Muscle layer of colon (tissue), 2 donors: Measurements from ENCODE around the gene CNR2.
"Not testable (repeated sequence)": the region's sequence is repeated elsewhere in the genome, so short reads cannot be mapped to it uniquely, and the experiment has no call there.

Source experiments
- H3K27ac ChIP-seq: one replicate; pipeline ENCODE4 v1.7.0; 2013; ENCODE audit warnings: low read depth, mild to moderate bottlenecking, low read length, moderate library complexity
- H3K27me3 ChIP-seq, 2 donors: one replicate each; pipeline ENCODE4 v1.7.0; 2013; ENCODE audit warnings: low read length in 2 of 2, mild to moderate bottlenecking in 2 of 2; ENCODE audit not compliant: insufficient read depth in 2 of 2, control insufficient read depth in 1 of 2
- H3K36me3 ChIP-seq: one replicate; pipeline ENCODE4 v1.7.0; 2013; ENCODE audit warnings: mild to moderate bottlenecking, low read length; ENCODE audit not compliant: insufficient read depth
- H3K4me1 ChIP-seq: one replicate; pipeline ENCODE4 v1.7.0; 2013; ENCODE audit warnings: mild to moderate bottlenecking, low read length; ENCODE audit not compliant: insufficient read depth
- H3K4me3 ChIP-seq, 2 donors: one replicate each; pipeline ENCODE4 v1.7.0; 2013; ENCODE audit warnings: low read length in 2 of 2, low read depth in 1 of 2, mild to moderate bottlenecking in 1 of 2, moderate library complexity in 1 of 2
- H3K9ac ChIP-seq: one replicate; pipeline ENCODE4 v1.7.0; 2013; ENCODE audit warnings: low read length
- H3K9me3 ChIP-seq: one replicate; pipeline ENCODE4 v1.7.0; 2013; ENCODE audit warnings: mild to moderate bottlenecking, low read length
- donor health status: abdominal sarcoma.
- donor health status: Adenocarcinoma of cecum.

CNR2 gene

DNA sequence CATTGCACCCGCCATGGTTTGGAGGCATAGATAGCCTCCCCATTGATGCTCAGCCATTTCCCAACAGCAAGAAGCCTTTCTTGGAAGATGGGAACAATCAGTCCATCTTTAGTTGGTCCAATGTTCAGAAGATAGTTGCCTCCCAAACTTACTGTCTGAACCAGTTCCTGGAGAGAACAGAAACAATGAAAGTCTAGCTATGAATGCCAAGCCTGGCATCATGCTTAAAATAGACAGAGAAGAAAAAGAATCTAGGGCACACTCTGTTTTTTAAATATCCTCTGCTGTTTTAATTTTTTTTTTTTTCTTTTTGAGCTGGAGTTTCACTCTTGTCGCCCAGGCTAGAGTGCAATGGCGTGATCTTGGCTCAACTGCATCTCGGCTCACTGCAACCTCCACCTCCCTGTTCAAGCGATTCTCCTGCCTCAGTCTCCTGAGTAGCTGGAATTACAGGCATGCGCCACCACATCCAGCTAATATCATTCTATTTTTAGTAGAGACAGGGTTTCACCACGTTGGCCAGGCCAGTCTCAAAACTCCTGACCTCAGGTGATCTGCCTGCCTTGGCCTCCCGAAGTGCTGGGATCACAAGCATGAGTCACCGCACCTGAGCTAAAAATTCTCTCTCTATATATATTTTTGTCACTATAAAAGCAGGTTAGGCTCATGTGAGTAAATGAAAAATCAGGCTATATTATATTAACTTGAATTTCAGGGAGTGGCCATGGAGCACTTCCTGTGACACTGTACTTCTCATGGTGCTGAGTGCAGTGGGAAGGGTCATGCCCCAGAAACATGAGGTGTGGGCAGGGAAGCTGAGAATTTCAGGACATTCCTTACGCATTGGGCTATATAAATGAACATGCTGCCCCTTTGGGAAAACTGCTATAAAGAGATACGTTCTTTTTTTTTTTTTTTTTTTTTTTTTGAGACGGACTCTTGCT lies 64.2 kb downstream of the CNR2 start:
- H3K27ac ChIP-seq = no peak overlapping the region

DNA sequence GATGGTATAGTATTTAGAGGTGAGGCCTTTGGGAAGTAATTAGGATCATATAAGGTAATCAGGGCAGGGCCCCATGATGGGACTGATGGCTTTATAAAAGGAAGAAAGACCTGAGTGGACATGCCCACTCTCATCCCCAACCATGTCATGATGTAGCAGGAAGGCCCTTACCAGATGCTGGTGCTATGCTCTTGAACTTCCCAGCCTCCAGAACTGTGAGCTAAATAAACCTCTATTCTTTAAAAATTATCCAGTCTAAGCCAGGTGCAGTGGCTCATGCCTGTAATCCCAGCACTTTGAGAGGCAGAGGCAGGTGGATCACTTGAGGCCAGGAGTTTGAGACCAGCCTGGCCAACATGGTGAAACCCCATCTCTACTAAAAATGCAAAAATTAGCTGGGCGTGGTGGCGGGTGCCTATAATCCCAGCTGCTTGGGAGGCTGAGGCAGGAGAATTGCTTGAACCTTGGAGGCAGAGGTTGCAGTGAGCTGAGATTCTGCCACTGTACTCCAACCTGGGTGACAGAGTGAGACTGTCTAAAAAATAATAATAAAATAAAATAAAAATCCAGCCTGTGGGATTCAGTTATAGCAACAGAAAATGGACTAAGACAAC lies 65.6 kb downstream of the CNR2 start:
- not testable (repeated sequence) for H3K9me3 ChIP-seq, H3K4me3 ChIP-seq, H3K27me3 ChIP-seq, H3K27ac ChIP-seq, H3K4me1 ChIP-seq, H3K9ac ChIP-seq
- H3K36me3 ChIP-seq = peaks cover 18% of the 10 kb centered on the region

More for the DNA sequence above, 64.2 kb downstream of the CNR2 start:
- Histone ChIP-seq H3K9ac (no peak overlapping the region), H3K27me3 (no peaks in the 10 kb centered on the region), H3K9me3 (no peaks in the 10 kb centered on the region), H3K36me3 (peaks cover 18% of the 10 kb centered on the region), H3K4me3 (no peak overlapping the region), H3K4me1 (no peaks in the 10 kb centered on the region)

DNA sequence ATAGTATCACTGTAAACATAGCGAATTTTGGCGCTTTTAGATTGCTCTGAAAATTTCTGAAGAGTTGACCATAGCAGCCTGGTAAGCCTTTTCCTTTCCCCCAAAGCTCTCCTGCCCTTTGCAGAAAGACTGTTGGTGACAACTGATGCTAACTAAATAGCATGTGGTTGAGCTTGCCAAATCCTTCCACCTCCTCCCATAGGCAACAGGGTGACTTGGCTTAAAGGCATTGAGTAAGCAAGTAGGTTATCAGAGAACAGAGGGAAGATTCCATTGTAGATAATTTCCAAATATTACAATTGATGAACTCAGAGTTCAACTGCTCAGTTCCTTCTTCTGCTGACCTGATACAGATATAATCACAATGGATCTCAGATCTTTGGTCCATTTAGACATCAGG lies 68.0 kb downstream of the CNR2 start:
- H3K36me3 ChIP-seq = peaks cover 18% of the 10 kb centered on the region
- H3K9ac ChIP-seq = no peak overlapping the region
- H3K27ac ChIP-seq = no peak overlapping the region
- H3K4me3 ChIP-seq = no peak overlapping the region
- no peaks in the 10 kb centered on the region for H3K9me3 ChIP-seq
- no peaks in the 10 kb centered on the region for H3K4me1 ChIP-seq
- H3K27me3 ChIP-seq = no peaks in the 10 kb centered on the region

DNA sequence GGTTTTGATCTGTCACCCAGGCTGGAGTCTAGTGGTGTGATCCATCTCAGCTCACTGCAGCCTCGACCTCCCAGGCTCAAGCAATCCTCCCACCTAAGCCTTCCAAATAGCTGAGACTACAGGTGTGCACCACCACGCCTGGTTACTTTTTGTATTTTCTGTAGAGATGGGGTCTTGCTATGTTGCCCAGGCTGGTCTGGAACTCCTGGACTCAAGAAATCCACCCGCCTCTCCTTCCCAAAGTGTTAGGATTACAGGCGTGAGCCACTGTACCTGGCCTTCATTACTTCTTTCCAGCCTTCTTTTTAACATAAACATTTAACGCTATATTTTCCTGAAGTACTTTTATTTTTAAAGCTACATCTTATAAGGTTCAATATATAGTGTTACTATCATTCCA lies 69.5 kb downstream of the CNR2 start:
- no peaks in the 10 kb centered on the region for H3K9me3 ChIP-seq
- no peaks in the 10 kb centered on the region for H3K4me1 ChIP-seq
- H3K4me3 ChIP-seq = no peak overlapping the region
- H3K27me3 ChIP-seq = no peaks in the 10 kb centered on the region
- no peak overlapping the region for H3K27ac ChIP-seq
- no peak overlapping the region for H3K9ac ChIP-seq
- H3K36me3 ChIP-seq = peaks cover 18% of the 10 kb centered on the region

DNA sequence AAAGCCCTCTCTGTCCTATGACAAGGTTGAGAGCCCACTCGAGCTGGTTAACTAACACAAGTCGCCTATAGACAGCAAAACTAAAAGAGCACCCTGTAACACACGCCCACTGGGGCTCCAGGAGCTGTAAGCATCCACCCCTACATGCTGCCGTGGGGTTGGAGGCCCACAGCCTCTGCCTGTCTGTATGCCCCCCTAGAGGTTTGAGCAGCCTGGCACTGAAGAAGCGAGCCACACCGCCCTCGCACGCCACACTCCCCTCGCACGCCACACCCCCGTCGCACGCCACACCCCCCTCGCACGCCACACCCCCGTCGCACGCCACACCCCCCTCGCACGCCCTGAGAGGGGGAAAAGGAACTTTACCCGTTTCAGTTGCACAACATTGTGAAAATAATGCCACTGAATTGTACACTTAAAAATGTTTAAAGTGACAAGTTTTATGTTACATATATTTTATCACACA lies 74.7 kb downstream of the CNR2 start:
- no peak overlapping the region for H3K27ac ChIP-seq
- no peaks in the 10 kb centered on the region for H3K9me3 ChIP-seq
- H3K4me1 ChIP-seq = no peaks in the 10 kb centered on the region
- peak overlapping the region in 1 of 2 donors; percentile 52 for H3K4me3 ChIP-seq
- H3K9ac ChIP-seq = no peak overlapping the region
- no peaks in the 10 kb centered on the region for H3K27me3 ChIP-seq
- H3K36me3 ChIP-seq = no peaks in the 10 kb centered on the region

DNA sequence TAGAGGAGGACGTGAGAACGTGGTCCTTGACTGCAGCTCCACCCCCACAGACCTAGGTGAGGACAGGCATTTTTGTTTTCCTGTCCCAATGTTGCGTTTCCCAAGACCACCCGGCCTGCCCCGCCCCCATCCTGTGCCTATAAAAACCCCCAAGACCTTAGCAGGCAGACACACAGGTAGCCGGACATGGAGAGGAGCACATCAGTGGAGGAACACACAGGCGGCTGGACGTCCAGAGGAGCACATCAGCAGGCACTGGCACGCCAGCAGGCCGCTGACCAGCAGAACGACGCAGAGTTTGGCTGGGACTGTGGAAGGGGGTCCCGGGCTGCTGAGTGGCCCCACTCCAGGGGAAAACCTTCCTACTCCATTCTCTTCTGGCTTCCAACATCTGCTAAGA lies 75.3 kb downstream of the CNR2 start:
- Histone ChIP-seq H3K36me3 (no peaks in the 10 kb centered on the region), H3K4me3 (peak overlapping the region in 1 of 2 donors; percentile 52), H3K27me3 (no peaks in the 10 kb centered on the region)

DNA sequence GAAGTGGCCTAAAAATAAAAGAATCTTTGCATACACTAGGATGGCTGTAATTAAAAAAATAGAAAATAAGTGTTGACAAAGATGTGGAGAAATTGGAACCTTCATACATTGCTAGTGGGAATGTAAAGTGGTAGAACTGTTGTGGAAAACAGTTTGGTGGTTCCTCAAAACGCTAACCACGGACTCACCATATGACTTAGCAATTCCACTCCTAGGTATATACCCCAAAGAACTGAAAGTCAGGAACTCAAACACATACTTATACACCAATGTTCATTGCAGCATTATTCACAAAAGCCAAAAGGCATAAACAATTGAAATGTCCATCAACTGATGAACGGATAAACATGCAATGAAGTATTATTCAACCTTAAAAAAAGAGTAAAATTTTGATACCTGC lies 77.1 kb downstream of the CNR2 start:
- Histone ChIP-seq H3K4me1 (no peaks in the 10 kb centered on the region), H3K27ac (no peak overlapping the region), H3K9me3 (no peaks in the 10 kb centered on the region), H3K9ac (no peak overlapping the region), H3K36me3 (no peaks in the 10 kb centered on the region), H3K4me3 (no peak overlapping the region), H3K27me3 (no peaks in the 10 kb centered on the region)

More for the DNA sequence above, 75.3 kb downstream of the CNR2 start:
- Histone ChIP-seq H3K9me3 (no peaks in the 10 kb centered on the region), H3K9ac (no peak overlapping the region), H3K27ac (no peak overlapping the region), H3K4me1 (no peaks in the 10 kb centered on the region)

DNA sequence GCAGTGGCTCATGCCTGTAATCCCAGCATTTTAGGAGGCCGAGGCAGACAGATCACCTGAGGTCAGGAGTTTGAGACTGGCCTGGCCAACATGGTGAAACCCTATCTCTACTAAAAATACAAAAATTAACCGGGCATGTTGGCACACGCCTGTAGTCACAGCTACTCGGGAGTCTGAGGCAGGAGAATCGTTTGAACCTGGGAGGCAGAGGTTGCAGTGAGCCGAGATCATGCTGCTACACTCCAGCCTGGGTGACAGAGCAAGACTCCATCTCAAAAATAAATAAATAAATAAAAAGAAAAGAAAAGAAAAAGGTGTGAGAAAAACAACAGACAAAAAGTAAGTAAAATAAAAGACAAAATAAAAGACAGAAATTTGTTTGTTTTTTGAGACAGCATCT lies 79.0 kb downstream of the CNR2 start:
- not testable (repeated sequence) for H3K4me3 ChIP-seq, H3K9me3 ChIP-seq, H3K9ac ChIP-seq, H3K4me1 ChIP-seq, H3K27ac ChIP-seq, H3K36me3 ChIP-seq, H3K27me3 ChIP-seq

DNA sequence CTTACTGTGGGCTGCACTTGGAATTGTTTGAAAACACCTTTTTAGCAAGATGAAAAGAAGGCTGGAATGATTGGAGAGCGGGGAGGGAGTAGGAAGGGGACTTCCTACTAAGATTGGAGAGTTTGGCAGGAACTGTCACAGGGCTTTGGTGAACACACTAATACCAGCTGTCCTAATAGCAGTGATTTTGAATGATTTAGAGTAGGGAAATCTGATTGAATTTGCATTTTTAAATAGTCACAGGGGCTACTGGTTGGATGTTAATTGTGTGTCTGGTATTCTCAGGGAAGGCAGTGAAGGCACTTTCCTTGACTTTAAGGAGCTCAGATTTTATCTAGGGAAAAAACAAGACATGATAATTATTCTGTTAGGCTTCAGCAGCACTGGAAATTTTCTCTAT lies 85.4 kb downstream of the CNR2 start:
- Histone ChIP-seq H3K4me3 (no peak overlapping the region), H3K36me3 (no peaks in the 10 kb centered on the region), H3K9ac (no peak overlapping the region), H3K27me3 (no peaks in the 10 kb centered on the region), H3K4me1 (peaks cover 12% of the 10 kb centered on the region), H3K9me3 (no peaks in the 10 kb centered on the region), H3K27ac (no peak overlapping the region)

DNA sequence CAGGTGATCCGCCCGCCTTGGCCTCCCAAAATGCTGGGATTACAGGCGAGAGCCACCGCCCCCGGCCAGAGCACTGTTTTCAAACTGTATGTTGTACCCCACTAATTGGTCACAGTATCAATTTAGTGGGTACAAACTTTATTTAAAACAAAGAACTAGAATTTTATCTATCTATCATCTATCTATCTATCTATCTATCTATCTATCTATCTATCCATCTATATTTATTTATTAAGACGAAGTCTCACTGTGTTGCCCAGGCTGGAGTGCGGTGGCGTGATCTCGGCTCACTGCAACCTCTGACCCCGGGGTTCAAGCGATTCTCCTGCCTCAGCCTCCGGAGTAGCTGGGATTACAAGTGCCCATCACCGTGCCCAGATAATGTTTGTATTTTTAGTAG lies 86.6 kb downstream of the CNR2 start:
- not testable (repeated sequence) for H3K27me3 ChIP-seq, H3K9ac ChIP-seq, H3K36me3 ChIP-seq, H3K4me3 ChIP-seq, H3K9me3 ChIP-seq, H3K27ac ChIP-seq
- peaks cover 12% of the 10 kb centered on the region for H3K4me1 ChIP-seq

DNA sequence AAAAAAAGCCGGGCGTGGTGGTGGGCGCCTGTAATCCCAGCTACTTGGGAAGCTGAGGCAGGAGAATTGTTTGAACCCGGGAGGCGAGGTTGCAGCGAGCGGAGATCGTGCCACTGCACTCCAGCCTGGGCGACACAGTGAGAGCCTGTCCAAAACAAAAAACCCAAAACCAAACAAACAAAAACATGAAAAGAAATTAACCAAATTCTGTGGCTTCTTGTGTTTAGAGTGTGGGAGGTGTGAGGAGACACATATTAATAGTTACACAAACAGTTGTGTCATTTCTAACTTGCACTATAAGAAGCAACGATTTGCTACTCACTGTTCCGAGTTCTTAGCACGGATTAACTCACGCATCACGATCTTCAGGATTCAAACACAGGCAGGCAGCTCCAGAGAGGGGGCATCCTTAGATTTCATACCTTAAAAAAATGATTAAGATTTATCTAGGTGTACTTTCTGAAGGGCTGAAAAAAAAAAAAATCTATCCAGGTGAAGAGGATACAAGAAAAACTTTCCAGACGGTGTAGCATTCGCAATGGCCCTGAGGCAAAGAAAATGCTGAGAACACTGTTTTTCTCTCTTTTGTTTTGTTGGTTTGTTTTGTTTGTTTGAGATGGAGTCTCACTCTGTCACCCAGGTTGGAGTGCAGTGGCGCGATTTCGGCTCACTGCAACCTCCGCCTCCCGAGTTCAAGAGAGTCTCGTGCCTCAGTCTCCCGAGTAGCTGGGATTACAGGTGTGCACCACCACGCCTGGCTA lies 87.2 kb downstream of the CNR2 start:
- Histone ChIP-seq H3K9ac (peak overlapping the region; percentile 3), H3K36me3 (no peaks in the 10 kb centered on the region), H3K4me1 (peaks cover 12% of the 10 kb centered on the region), H3K4me3 (peak overlapping the region; percentile 91 to 100), H3K27ac (peak overlapping the region; percentile 81), H3K9me3 (no peaks in the 10 kb centered on the region), H3K27me3 (no peaks in the 10 kb centered on the region)
